K562 (cell line): Measurements from ENCODE around the gene PPP6R3. TPM values are rescaled to one million over a fixed set of nuclear protein-coding genes. Genes with fewer than 3 reads are reported as not detected.

Source experiments
- ATAC-seq: fragments of 200-7000 bp; cut with Tn5 transposase; 3 replicates; pipeline ENCODE4 v1.9.1; 2020; ENCODE audit warnings: moderate library complexity
- BruUV-seq: library from RNA; stranded (reverse); fragments of 400-500 nt; replicated peaks from 2 replicates; lab custom pipeline; 2021; lab: Mats Ljungman, UMichigan
- CTCF ChIA-PET: fragments of 300-600 bp; formaldehyde crosslinking; extraction: SDS; loops from one replicate; lab custom pipeline; 2021; ENCODE audit warnings: low intra/inter-chr PET ratio; lab: Yijun Ruan, JAX
- POLR2A ChIA-PET: fragments of 300-600, 350-650 bp; sonication (Branson Sonifier 250); formaldehyde crosslinking; extraction: SDS; loops from one replicate; lab custom pipeline; 2021; ENCODE audit warnings: antibody characterized with exemption, inconsistent platforms; lab: Yijun Ruan, JAX
- DNase-seq, 4 experiments: peaks; one replicate each; pipeline versions ENCODE4 v3.0.0 to v3.0.0-alpha.2; 2011 to 2018; ENCODE audit warnings: low spot score in 3 of 4, mixed read lengths in 3 of 4; ENCODE audit errors: extremely low read depth in 1 of 4
- FAIRE-seq: peaks from 2 replicates; lab custom pipeline; 2011; peaks lifted over from hg19 to GRCh38; lab: Jason Lieb, UNC
- H2AFZ ChIP-seq: 2 replicates; pipeline ENCODE4 v1.6.0; 2011; ENCODE audit warnings: low read depth, low read length, control low read depth, inconsistent platforms
- H3K27ac ChIP-seq: fragments of 200-600 bp; 3 replicates; pipeline ENCODE4 v1.8.0; 2011; ENCODE audit warnings: low read depth, mild to moderate bottlenecking, control low read depth, inconsistent platforms, low read length, moderate library complexity, mixed read lengths; ENCODE audit errors: extremely low read depth
- H3K27me3 ChIP-seq, 2 experiments: fragments of 300-600 bp in 1 of 2; 2 replicates in 1 of 2; 3 replicates in 1 of 2; pipeline versions ENCODE4 v1.6.0 to v1.8.0; 2011; ENCODE audit warnings: inconsistent platforms in 2 of 2, low read length in 2 of 2, mild to moderate bottlenecking in 1 of 2, mixed read lengths in 1 of 2, moderate library complexity in 1 of 2; ENCODE audit not compliant: control insufficient read depth in 2 of 2, insufficient read depth in 2 of 2
- H3K36me3 ChIP-seq: fragments of 300-600 bp; 3 replicates; pipeline ENCODE4 v1.8.0; 2011; ENCODE audit warnings: mild to moderate bottlenecking, low read length, inconsistent platforms; ENCODE audit not compliant: control insufficient read depth, insufficient read depth
- H3K4me1 ChIP-seq, 2 experiments: fragments of 200-600 bp in 1 of 2; replicated peaks in 1 of 2; 2 replicates in 1 of 2; 3 replicates in 1 of 2; pipeline versions ENCODE4 v1.5.1 to v1.8.0; 2011; ENCODE audit warnings: inconsistent platforms in 2 of 2, low read length in 2 of 2, mild to moderate bottlenecking in 1 of 2, mixed read lengths in 1 of 2, moderate library complexity in 1 of 2; ENCODE audit not compliant: control insufficient read depth in 2 of 2, insufficient read depth in 2 of 2
- H3K4me2 ChIP-seq: 2 replicates; pipeline ENCODE4 v1.6.1; 2011; ENCODE audit warnings: low read length, control low read depth, inconsistent platforms, mixed read lengths; ENCODE audit not compliant: insufficient read depth
- H3K4me3 ChIP-seq: fragments of 200-600 bp; sonication (generic), shearing (Covaris generic); 2 replicates; pipeline ENCODE4 v1.5.1; 2016; ENCODE audit warnings: control low read depth, inconsistent platforms
- H3K79me2 ChIP-seq: fragments of 200-600 bp; 3 replicates; pipeline ENCODE4 v1.8.0; 2011; ENCODE audit warnings: low read length, inconsistent platforms; ENCODE audit not compliant: control insufficient read depth, insufficient read depth
- H3K9ac ChIP-seq, 2 experiments: 2 replicates each; pipeline versions ENCODE4 v1.6.0 to v1.6.1; 2011; ENCODE audit warnings: low read depth in 2 of 2, low read length in 2 of 2, control low read depth in 1 of 2, inconsistent platforms in 1 of 2, mild to moderate bottlenecking in 1 of 2, mixed read lengths in 1 of 2; ENCODE audit not compliant: insufficient read depth in 1 of 2
- H3K9me1 ChIP-seq: one replicate; pipeline ENCODE4 v1.6.0; 2011; ENCODE audit warnings: inconsistent platforms, mild to moderate bottlenecking, low read length, moderate library complexity; ENCODE audit not compliant: control insufficient read depth, insufficient read depth
- H3K9me3 ChIP-seq: replicated peaks from 2 replicates; pipeline ENCODE4 v1.5.1; 2011; ENCODE audit warnings: low read depth, low read length, inconsistent platforms; ENCODE audit not compliant: control insufficient read depth, insufficient read depth
- H4K20me1 ChIP-seq: replicated peaks from 2 replicates; pipeline ENCODE4 v1.6.1; 2011; ENCODE audit warnings: low read length, inconsistent platforms, mixed read lengths; ENCODE audit not compliant: control insufficient read depth, insufficient read depth
- ARID3A ChIP-seq: IDR thresholded peaks from 2 replicates; pipeline ENCODE4 v1.6.1; 2012; ENCODE audit warnings: low read depth, low read length, improper control_type of control experiment, borderline replicate concordance
- CAMTA2 ChIP-seq: fragments of 250-450 bp; sonication (Bioruptor Pico); conservative IDR thresholded peaks from 2 replicates; pipeline ENCODE4 v1.5.1; 2022
- CREB3 ChIP-seq: fragments of 450-650 bp; conservative IDR thresholded peaks from 2 replicates; pipeline ENCODE4 v1.6.1; 2016; ENCODE audit warnings: missing genetic modification characterization, low read depth, mild to moderate bottlenecking, missing compliant biosample characterization, moderate library complexity
- E2F1 ChIP-seq: sonication (generic); formaldehyde crosslinking; IDR thresholded peaks from 2 replicates; pipeline ENCODE4 v1.8.1; 2023; ENCODE audit warnings: mild to moderate bottlenecking, missing genetic modification reagents, moderate library complexity
- ETV5 ChIP-seq: sonication (generic); formaldehyde crosslinking; IDR thresholded peaks from 2 replicates; pipeline ENCODE4 v1.4.0; 2020; ENCODE audit warnings: low read depth, mild to moderate bottlenecking, missing genetic modification reagents
- GATAD2B ChIP-seq: fragments of 450-650 bp; IDR thresholded peaks from 2 replicates; pipeline ENCODE4 v1.6.1; 2017; ENCODE audit warnings: mild to moderate bottlenecking, borderline replicate concordance
- HES1 ChIP-seq: fragments of 450-650 bp; IDR thresholded peaks from 2 replicates; pipeline ENCODE4 v1.6.1; 2016; ENCODE audit warnings: low read depth, mild to moderate bottlenecking, moderate library complexity
- NFIC ChIP-seq: fragments of 450-650 bp; IDR thresholded peaks from 2 replicates; pipeline ENCODE4 v1.6.1; 2017; ENCODE audit warnings: mild to moderate bottlenecking, inconsistent platforms
- NR2C1 ChIP-seq, 2 experiments: fragments of 450-650 bp; IDR thresholded peaks; 2 replicates each; pipeline ENCODE4 v1.6.1; 2017; ENCODE audit warnings: mild to moderate bottlenecking in 2 of 2, antibody characterized with exemption in 1 of 2, inconsistent platforms in 1 of 2, missing compliant biosample characterization in 1 of 2, missing genetic modification characterization in 1 of 2
- PML ChIP-seq: IDR thresholded peaks from 2 replicates; pipeline ENCODE4 v1.6.1; 2012; ENCODE audit warnings: low read length, inconsistent platforms
- SMARCC2 ChIP-seq: fragments of 450-650 bp; IDR thresholded peaks from 2 replicates; pipeline ENCODE4 v1.6.1; 2017; ENCODE audit warnings: antibody characterized with exemption, moderate library complexity, mild to moderate bottlenecking, low read depth
- TARDBP ChIP-seq: fragments of 450-650 bp; IDR thresholded peaks from 2 replicates; pipeline ENCODE4 v1.6.1; 2016
- TBL1XR1 ChIP-seq, 2 experiments: IDR thresholded peaks; 2 replicates each; pipeline ENCODE4 v1.6.1; 2012; ENCODE audit warnings: improper control_type of control experiment in 2 of 2, low read length in 2 of 2, mild to moderate bottlenecking in 1 of 2
- TEAD4 ChIP-seq, 2 experiments: sonication (generic) in 1 of 2; formaldehyde crosslinking in 1 of 2; IDR thresholded peaks; 2 replicates each; pipeline versions ENCODE4 v1.6.1 to v1.8.0; 2012 to 2022; ENCODE audit warnings: borderline replicate concordance in 1 of 2, inconsistent platforms in 1 of 2, low read length in 1 of 2, mild to moderate bottlenecking in 1 of 2, missing genetic modification reagents in 1 of 2
- WHSC1 ChIP-seq: IDR thresholded peaks from one replicate; pipeline ENCODE4 v1.6.1; 2012; ENCODE audit warnings: low read length, control low read depth, inconsistent platforms
- ZNF184 ChIP-seq: sonication (generic); formaldehyde crosslinking; IDR thresholded peaks from 2 replicates; pipeline ENCODE4 v1.5.0; 2020; ENCODE audit warnings: missing genetic modification reagents
- ZNF785 ChIP-seq: fragments of 250-450 bp; sonication (Bioruptor Pico); IDR thresholded peaks from 2 replicates; pipeline ENCODE4 v1.4.0; 2020; ENCODE audit warnings: mild to moderate bottlenecking
- WGBS: fragments of 100-300 bp; shearing (Covaris generic); methylation state at CpG from one replicate; pipeline ENCODE4 v1.1.6; 2016; ENCODE audit warnings: low coverage, mixed read lengths; ENCODE audit not compliant: insufficient coverage; ENCODE audit errors: missing lambda C conversion rate; 5-methylcytosine and 5-hydroxymethylcytosine counted together
- in situ Hi-C: fragments of 300-500 bp; cut with MboI; formaldehyde crosslinking; loops from 4 replicates; pipeline ENCODE4 v1.15.0; 2018; ENCODE audit warnings: inconsistent platforms, mixed read lengths
- intact Hi-C: fragments of 100-400 bp; cut with micrococcal nuclease; formaldehyde crosslinking; loops from 2 replicates; pipeline ENCODE4 v1.14.2; 2022
- polyA plus RNA-seq, 8 experiments: library from polyadenylated mRNA; depleted of rRNA in 4 of 8; stranded (reverse) in 5 of 8; unstranded in 3 of 8; fragments of >200 nt; fragmentation: Nextera tagmentation in 2 of 8; fragmentation: Illumina TruSeq in 1 of 8; extraction: Ambion mirVana in 2 of 8; extraction: Trizol in 1 of 8; gene quantifications; 2 replicates each; pipeline versions ENCODE4 v1.2.1 to v1.2.3, GENCODE V29; 2011 to 2014; ENCODE audit warnings: inconsistent platforms in 1 of 8, missing spikeins in 1 of 8
- total RNA-seq, 7 experiments: library from RNA; depleted of rRNA in 6 of 7; stranded (reverse); fragments of >200 nt in 6 of 7; fragmentation: Illumina TruSeq in 2 of 7; extraction: Trizol in 2 of 7; gene quantifications; 2 replicates each; pipeline versions ENCODE4 v1.2.1 to v1.2.3, GENCODE V29; 2011 to 2021; ENCODE audit warnings: low replicate concordance in 1 of 7

PPP6R3 gene
- total and polyA plus RNA-seq, 9 of the 15 experiments (the other 6 are each of a cell fraction or from before 2014, with no cell fraction given) = 20.3 to 117 (median 80.6) TPM

- CTCF ChIA-PET = no interaction called here
- intact Hi-C loops = no loop called here
- Histone ChIP-seq H2AFZ (no peak overlapping the region), H4K20me1 (no peaks in the 10 kb centered on the region), H3K36me3 (peaks cover 91% of the 10 kb centered on the region), H3K79me2 (no peaks in the 10 kb centered on the region), H3K9me3 (no peaks in the 10 kb centered on the region), H3K9me1 (peaks cover 4% of the 10 kb centered on the region), H3K27ac (no peak overlapping the region), H3K9ac (no peak overlapping the region), H3K27me3 (no peaks in the 10 kb centered on the region), H3K4me3 (no peak overlapping the region), H3K4me2 (no peak overlapping the region), H3K4me1 (no peaks in the 10 kb centered on the region)
- POLR2A ChIA-PET = no interaction called here
- no TSS peak for BruUV-seq
- TF ChIP-seq WHSC1 (no peak), ZNF184 (no peak), TARDBP (no peak), ZNF785 (no peak), PML (no peak), SMARCC2 (no peak), TBL1XR1 (IDR thresholded peaks at IDR 0.05; ENCODE audit: low read length in 2 of 2) (no peak), NR2C1 (IDR thresholded peaks at IDR 0.05) (no peak), NR2C1 (tag; IDR thresholded peaks at IDR 0.05) (no peak), E2F1 (CRISPR knock-in tag) (no peak), CAMTA2 (no peak), NFIC (no peak), ARID3A (no peak), GATAD2B (no peak), CREB3 (tag) (no peak), TEAD4 (IDR thresholded peaks at IDR 0.05; ENCODE audit: low read length) (no peak), TEAD4 (CRISPR knock-in tag; IDR thresholded peaks at IDR 0.05; ENCODE audit: borderline replicate concordance) (no peak), HES1 (no peak), ETV5 (CRISPR knock-in tag) (no peak)
- ATAC-seq = no peak
- in situ Hi-C loops = no loop called here
- WGBS = 52% methylated on average over 2 of the region's 2 CpGs
- DNase-seq = no peak
- no peak for FAIRE-seq
Measured at GRCh38 chr11:68593441-68593840, 132.9 kb downstream of the PPP6R3 start.
